PC-3 (cell line): ENCODE results near the gene CRABP2. TPM values are rescaled to one million over a fixed set of nuclear protein-coding genes. Genes with fewer than 3 reads are reported as not detected.

Experiments used
- ATAC-seq: fragments of 200-7000 bp; cut with Tn5 transposase; 2 replicates; pipeline ENCODE4 v1.9.1; 2020; ENCODE audit warnings: mild to moderate bottlenecking, moderate library complexity
- BruUV-seq: library from RNA; stranded (reverse); fragments of 400-500 nt; replicated peaks from 2 replicates; lab custom pipeline; 2021; lab: Mats Ljungman, UMichigan
- CTCF ChIA-PET: fragments of 300-600 bp; sonication (Branson Sonifier 250); formaldehyde crosslinking; loops from one replicate; lab custom pipeline; 2022; ENCODE audit warnings: antibody characterized with exemption; lab: Charles Lee
- POLR2A ChIA-PET: fragments of 300-600 bp; sonication (Branson Sonifier 250); formaldehyde crosslinking; loops from one replicate; lab custom pipeline; 2022; ENCODE audit warnings: antibody characterized with exemption; ENCODE audit not compliant: unreplicated experiment; lab: Charles Lee
- DNase-seq: peaks from one replicate; pipeline ENCODE4 v3.0.0-alpha.2; 2015
- H2AFZ ChIP-seq: fragments of 300-600 bp; sonication (generic); 2 replicates; pipeline ENCODE4 v1.6.0; 2016; ENCODE audit warnings: antibody characterized with exemption, low read length
- H3F3A ChIP-seq: fragments of 300-600 bp; sonication (generic); one replicate; pipeline ENCODE4 v1.6.0; 2017; ENCODE audit warnings: antibody characterized with exemption, low read length, control low read depth, mild to moderate bottlenecking; ENCODE audit not compliant: unreplicated experiment
- H3K27ac ChIP-seq: fragments of 300-600 bp; sonication (generic); 2 replicates; pipeline ENCODE4 v1.5.1; 2016; ENCODE audit warnings: mild to moderate bottlenecking, low read length
- H3K27me3 ChIP-seq: fragments of 300-600 bp; sonication (generic); 2 replicates; pipeline ENCODE4 v1.6.1; 2016; ENCODE audit warnings: low read length, mixed read lengths
- H3K36me3 ChIP-seq: fragments of 300-600 bp; sonication (generic); 2 replicates; pipeline ENCODE4 v1.6.1; 2016; ENCODE audit warnings: low read depth, mixed run types, low read length, mixed read lengths
- H3K4me1 ChIP-seq: fragments of 300-600 bp; sonication (generic); 2 replicates; pipeline ENCODE4 v1.5.1; 2016; ENCODE audit warnings: low read length; ENCODE audit not compliant: insufficient read depth
- H3K4me2 ChIP-seq: fragments of 300-600 bp; sonication (generic); 2 replicates; pipeline ENCODE4 v1.6.0; 2016; ENCODE audit warnings: low read length
- H3K4me3 ChIP-seq: fragments of 300-600 bp; sonication (generic); 2 replicates; pipeline ENCODE4 v1.5.1; 2016; ENCODE audit warnings: mild to moderate bottlenecking, low read length, mixed read lengths
- H3K79me2 ChIP-seq: fragments of 300-600 bp; sonication (generic); 2 replicates; pipeline ENCODE4 v1.6.1; 2017; ENCODE audit warnings: low read length, mixed read lengths
- H3K9ac ChIP-seq: fragments of 300-600 bp; sonication (generic); 2 replicates; pipeline ENCODE4 v1.6.0; 2016; ENCODE audit warnings: mild to moderate bottlenecking, low read length
- H3K9me2 ChIP-seq: fragments of 300-600 bp; sonication (generic); replicated peaks from 2 replicates; pipeline ENCODE4 v1.6.1; 2016; ENCODE audit warnings: mixed run types, low read length, mixed read lengths
- H3K9me3 ChIP-seq: fragments of 300-600 bp; sonication (generic); 2 replicates; pipeline ENCODE4 v1.6.1; 2016; ENCODE audit warnings: low read length, mixed read lengths
- H4K20me1 ChIP-seq: fragments of 300-600 bp; sonication (generic); 2 replicates; pipeline ENCODE4 v1.6.1; 2016; ENCODE audit warnings: low read length, mixed read lengths
- CTCF ChIP-seq: fragments of 300-600 bp; sonication (generic); conservative IDR thresholded peaks from 2 replicates; pipeline ENCODE4 v1.5.1; 2017; ENCODE audit warnings: antibody characterized with exemption, low read depth, mild to moderate bottlenecking, low read length
- EZH2 ChIP-seq: fragments of 300-600 bp; sonication (generic); IDR thresholded peaks from one replicate; pipeline ENCODE4 v1.6.1; 2017; ENCODE audit warnings: antibody characterized with exemption, mild to moderate bottlenecking, low read length; ENCODE audit not compliant: unreplicated experiment
- EZH2phosphoT487 ChIP-seq: fragments of 300-600 bp; sonication (generic); IDR thresholded peaks from 2 replicates; pipeline ENCODE4 v1.6.1; 2018; ENCODE audit warnings: mild to moderate bottlenecking, antibody characterized with exemption, low read length, borderline replicate concordance
- intact Hi-C: fragments of 100-400 bp; cut with micrococcal nuclease; formaldehyde crosslinking; loops from 2 replicates; pipeline ENCODE4 v1.9.0; 2023
- total RNA-seq: library from RNA; depleted of rRNA; stranded (reverse); fragments of >200 nt; gene quantifications from 2 replicates; pipeline ENCODE4 v1.2.3, GENCODE V29; 2014

Gene CRABP2
- total RNA-seq, 1 experiment from 2014 or later: 120 TPM

- intact Hi-C loops: loop anchor here (1.0 kb wide), 1 partner anchor 17 kb away; no protein-coding TSS in a partner anchor
- peaks cover 17% of the 10 kb centered on the region for H3K79me2 ChIP-seq
- TF ChIP-seq CTCF (peak; percentile 99), EZH2phosphoT487 (no peak)
- peak overlapping the region; percentile 63 for H3K9ac ChIP-seq
- peak overlapping the region; percentile 98 for H3K4me2 ChIP-seq
- no peaks in the 10 kb centered on the region for H4K20me1 ChIP-seq
- H3K4me1 ChIP-seq: peaks cover 58% of the 10 kb centered on the region
- CTCF ChIA-PET: interaction anchor here (0.5 to 3.7 kb wide), 8 partner anchors 14 to 51 kb away, joined by 3 to 84 read pairs (median 3); no protein-coding TSS in a partner anchor
- no peaks in the 10 kb centered on the region for H3K9me3 ChIP-seq
- H2AFZ ChIP-seq: peak overlapping the region; percentile 83
- ATAC-seq: peak; percentile 29
- no peaks in the 10 kb centered on the region for H3F3A ChIP-seq
- no peaks in the 10 kb centered on the region for H3K9me2 ChIP-seq
- DNase-seq: peak; percentile 72
- BruUV-seq: no TSS peak
- peak overlapping the region; percentile 71 for H3K4me3 ChIP-seq
- POLR2A ChIA-PET: interaction anchor here (0.5 to 1.0 kb wide), 3 partner anchors 15 to 17 kb away, joined by 3 to 7 read pairs (median 4); no protein-coding TSS in a partner anchor
- no peaks in the 10 kb centered on the region for H3K36me3 ChIP-seq
- no peak overlapping the region for H3K27ac ChIP-seq
- H3K27me3 ChIP-seq: no peaks in the 10 kb centered on the region
Measured at GRCh38 chr1:156705918-156706656, 704 bp upstream of the CRABP2 start.

DNA sequence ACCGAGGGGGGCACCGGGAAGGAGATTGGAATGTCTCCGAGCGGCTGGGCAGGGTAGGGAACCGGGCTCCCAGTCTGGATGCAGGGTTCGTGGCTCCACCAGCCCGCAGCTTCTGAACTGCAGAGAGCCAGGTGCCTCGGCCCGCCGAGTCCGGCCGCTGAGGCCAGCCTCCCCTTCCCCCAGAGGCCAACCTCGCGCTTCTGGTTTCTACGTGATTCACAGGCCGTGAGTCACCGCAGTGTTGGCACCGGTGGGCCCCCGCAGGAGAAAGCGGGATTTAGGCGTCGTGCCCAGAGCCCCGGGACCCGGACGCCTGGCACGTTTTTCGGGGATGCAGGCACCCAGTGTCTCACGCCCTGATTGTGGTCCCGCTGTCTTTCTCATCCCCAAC is 458 bp downstream of the CRABP2 start:
- Histone ChIP-seq H3F3A (no peaks in the 10 kb centered on the region), H3K4me3 (peak overlapping the region; percentile 71), H3K9ac (peak overlapping the region; percentile 63), H3K9me3 (no peaks in the 10 kb centered on the region), H3K4me1 (peaks cover 50% of the 10 kb centered on the region), H3K36me3 (no peaks in the 10 kb centered on the region; the same call in 1 of the 2 replicates), H3K79me2 (peaks cover 17% of the 10 kb centered on the region), H2AFZ (peak overlapping the region; percentile 83), H3K4me2 (peak overlapping the region; percentile 98), H3K27ac (peak overlapping the region; percentile 48), H4K20me1 (no peaks in the 10 kb centered on the region), H3K9me2 (no peaks in the 10 kb centered on the region), H3K27me3 (no peaks in the 10 kb centered on the region)
- intact Hi-C loops: loop anchor here (1.0 kb wide), 1 partner anchor 16 kb away; no protein-coding TSS in a partner anchor
- ChIA-PET POLR2A (interaction anchor here (0.6 to 0.7 kb wide), 2 partner anchors 28 to 43 kb away, joined by 3 to 4 read pairs; no protein-coding TSS in a partner anchor), CTCF (interaction anchor here (0.7 to 3.7 kb wide), 2 partner anchors 15 to 111 kb away, joined by 3 to 84 read pairs; no protein-coding TSS in a partner anchor)
- no peak for TF ChIP-seq EZH2
- TF ChIP-seq CTCF: no peak
- no peak for TF ChIP-seq EZH2phosphoT487
- TSS peak; percentile 57 for BruUV-seq
- peak; percentile 93 for DNase-seq
- peak; percentile 42 for ATAC-seq
